ENCODE results near the gene KBTBD8. TPM values are rescaled to one million over a fixed set of nuclear protein-coding genes. Genes with fewer than 3 reads are reported as not detected.

KBTBD8 gene
- total and polyA plus RNA-seq, 9 of the 15 experiments (the other 6 are each of a cell fraction or from before 2014, with no cell fraction given): 2.7 to 9.1 (median 5.6) TPM

DNA sequence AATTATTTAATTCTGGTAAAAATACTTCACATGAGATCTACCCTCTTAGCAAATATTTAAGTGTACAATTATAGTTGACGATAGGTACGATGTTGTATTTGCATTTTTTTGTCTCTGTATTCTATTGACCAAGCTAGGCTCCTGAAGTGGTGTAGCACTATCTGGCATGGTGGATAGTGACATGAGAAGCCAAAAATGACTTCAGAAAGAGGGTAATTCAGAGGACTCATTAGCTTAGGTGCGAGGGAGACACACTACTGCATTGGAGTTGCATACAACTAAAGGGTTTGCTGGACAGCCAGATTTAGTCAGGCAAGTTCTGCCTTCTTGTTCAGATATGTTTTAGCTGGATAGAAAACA, 50.6 kb downstream of the KBTBD8 start:
- H3K27ac ChIP-seq (ENCODE audit: extremely low read depth, low read depth, low read length): no peak overlapping the region
- H3K79me2 ChIP-seq (ENCODE audit: control insufficient read depth, insufficient read depth, low read length): no peaks in the 10 kb centered on the region
- FAIRE-seq: no peak
- H3K36me3 ChIP-seq (ENCODE audit: control insufficient read depth, insufficient read depth, low read length): no peaks in the 10 kb centered on the region
- H3K9me3 ChIP-seq (replicated peaks; ENCODE audit: control insufficient read depth, insufficient read depth, low read depth, low read length): no peaks in the 10 kb centered on the region
- H2AFZ ChIP-seq (ENCODE audit: low read depth, low read length): no peak overlapping the region
- TF ChIP-seq DIDO1 (tag; IDR thresholded peaks at IDR 0.05; ENCODE audit: low read depth) (no peak), PRDM10 (IDR thresholded peaks at IDR 0.05; ENCODE audit: partially characterized antibody) (no peak), MCM2 (IDR thresholded peaks at IDR 0.05; ENCODE audit: low read depth) (no peak), PTRF (tag; IDR thresholded peaks at IDR 0.05) (no peak), SNIP1 (IDR thresholded peaks at IDR 0.05; ENCODE audit: low read depth) (no peak)
- TF ChIP-seq, protein P1, sequence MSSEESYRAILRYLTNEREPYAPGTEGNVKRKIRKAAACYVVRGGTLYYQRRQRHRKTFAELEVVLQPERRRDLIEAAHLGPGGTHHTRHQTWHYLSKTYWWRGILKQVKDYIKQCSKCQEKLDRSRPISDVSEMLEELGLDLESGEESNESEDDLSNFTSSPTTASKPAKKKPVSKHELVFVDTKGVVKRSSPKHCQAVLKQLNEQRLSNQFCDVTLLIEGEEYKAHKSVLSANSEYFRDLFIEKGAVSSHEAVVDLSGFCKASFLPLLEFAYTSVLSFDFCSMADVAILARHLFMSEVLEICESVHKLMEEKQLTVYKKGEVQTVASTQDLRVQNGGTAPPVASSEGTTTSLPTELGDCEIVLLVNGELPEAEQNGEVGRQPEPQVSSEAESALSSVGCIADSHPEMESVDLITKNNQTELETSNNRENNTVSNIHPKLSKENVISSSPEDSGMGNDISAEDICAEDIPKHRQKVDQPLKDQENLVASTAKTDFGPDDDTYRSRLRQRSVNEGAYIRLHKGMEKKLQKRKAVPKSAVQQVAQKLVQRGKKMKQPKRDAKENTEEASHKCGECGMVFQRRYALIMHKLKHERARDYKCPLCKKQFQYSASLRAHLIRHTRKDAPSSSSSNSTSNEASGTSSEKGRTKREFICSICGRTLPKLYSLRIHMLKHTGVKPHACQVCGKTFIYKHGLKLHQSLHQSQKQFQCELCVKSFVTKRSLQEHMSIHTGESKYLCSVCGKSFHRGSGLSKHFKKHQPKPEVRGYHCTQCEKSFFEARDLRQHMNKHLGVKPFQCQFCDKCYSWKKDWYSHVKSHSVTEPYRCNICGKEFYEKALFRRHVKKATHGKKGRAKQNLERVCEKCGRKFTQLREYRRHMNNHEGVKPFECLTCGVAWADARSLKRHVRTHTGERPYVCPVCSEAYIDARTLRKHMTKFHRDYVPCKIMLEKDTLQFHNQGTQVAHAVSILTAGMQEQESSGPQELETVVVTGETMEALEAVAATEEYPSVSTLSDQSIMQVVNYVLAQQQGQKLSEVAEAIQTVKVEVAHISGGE (CRISPR knock-in tag; IDR thresholded peaks at IDR 0.05): no peak
- BruUV-seq (replicated peaks): no TSS peak
- POLR2A ChIA-PET: no interaction called here
- no peak overlapping the region for H3K4me3 ChIP-seq
- ATAC-seq: no peak
- no peak overlapping the region for H3K9ac ChIP-seq (ENCODE audit: insufficient read depth in 1 of 2, low read depth in 2 of 2, low read length in 2 of 2)
- intact Hi-C loops (cut with micrococcal nuclease) (no loop called here), in situ Hi-C loops (cut with MboI) (no loop called here)
- no peaks in the 10 kb centered on the region for H3K27me3 ChIP-seq (ENCODE audit: control insufficient read depth in 2 of 2, insufficient read depth in 2 of 2, low read length in 2 of 2)
- no peak overlapping the region for H3K4me2 ChIP-seq (ENCODE audit: insufficient read depth, low read length)
- CTCF ChIA-PET (ENCODE audit: low intra/inter-chr PET ratio): no interaction called here
- DNase-seq (ENCODE audit: extremely low read depth in 1 of 4, low spot score in 3 of 4): no peak
- no peaks in the 10 kb centered on the region for H3K4me1 ChIP-seq (replicated peaks in 1 of 2; ENCODE audit: control insufficient read depth in 2 of 2, insufficient read depth in 2 of 2, low read length in 2 of 2)
- no peaks in the 10 kb centered on the region for H3K9me1 ChIP-seq (ENCODE audit: control insufficient read depth, insufficient read depth, low read length)
- H4K20me1 ChIP-seq (replicated peaks; ENCODE audit: control insufficient read depth, insufficient read depth, low read length): no peaks in the 10 kb centered on the region
- WGBS (ENCODE audit: insufficient coverage, low coverage, missing lambda C conversion rate): 4% methylated on average over 3 of the region's 3 CpGs
